Retina (tissue), 1 donor: ENCODE results near the gene GP2.

Source experiments
- DNase-seq: peaks from one replicate; pipeline ENCODE4 v3.0.0-alpha.2; 2016

The GP2 gene

DNA sequence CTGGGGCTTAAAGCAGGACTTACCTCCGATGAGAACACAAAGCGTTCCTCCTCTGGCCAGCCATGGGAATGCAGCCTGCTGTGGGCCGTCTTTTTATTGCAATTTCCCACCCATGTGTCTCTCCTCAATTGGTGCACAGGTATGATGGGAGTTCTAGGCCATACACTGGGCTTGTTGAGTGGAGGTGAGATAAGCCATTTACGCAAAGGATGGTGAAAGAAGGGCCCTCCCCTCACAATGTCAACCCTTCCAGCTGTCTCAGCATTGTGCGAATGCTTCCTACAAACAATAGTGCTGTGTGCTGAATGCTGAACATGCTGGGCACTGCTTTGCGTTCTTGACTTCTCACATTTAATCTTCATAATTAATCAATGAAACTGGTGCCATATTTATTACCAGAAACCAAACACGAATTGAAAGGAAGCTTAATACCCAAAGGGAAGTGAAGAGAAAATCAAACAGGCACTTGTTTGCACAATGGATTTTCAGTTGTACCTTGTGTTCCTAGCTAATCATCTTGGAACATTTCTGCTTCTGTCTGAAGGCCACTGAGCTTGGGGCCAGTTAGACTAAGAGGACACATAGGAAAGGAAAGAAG, at the start of gene GP2:
Gene GP2 (minus strand): TSS at position 70 of the 598 bp plus-strand sequence. CDS start 1,082 bp downstream, outside the sequence.
- DNase-seq = no peak

- no peak for DNase-seq
These were observed 45.4 kb upstream of the GP2 start for GRCh38 chr16:20372701-20373100.

- no peak for DNase-seq
These were observed 42.2 kb upstream of the GP2 start for GRCh38 chr16:20369452-20370054.

- DNase-seq = no peak
These were observed 36.7 kb upstream of the GP2 start for GRCh38 chr16:20364051-20364450.

DNA sequence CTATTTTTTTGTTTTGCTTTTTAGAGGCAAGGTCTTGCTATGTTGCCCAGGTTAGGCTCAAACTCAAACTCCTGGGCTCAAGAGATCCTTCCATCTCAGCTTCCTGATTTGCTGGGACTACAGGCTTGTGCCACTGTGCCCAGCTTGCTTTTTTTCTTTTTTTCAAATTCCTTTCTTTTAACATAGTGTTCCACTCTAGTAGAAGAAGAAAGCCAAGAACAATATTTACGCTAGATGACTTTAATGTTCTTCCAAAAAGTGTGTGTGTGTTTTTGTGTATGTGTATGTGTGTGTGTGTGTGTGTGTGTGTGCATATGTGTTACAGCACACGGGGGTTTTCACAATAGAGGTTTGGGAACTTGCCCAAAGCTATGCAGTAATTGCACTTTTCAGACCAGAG, 35.9 kb upstream of the GP2 start:
- no peak for DNase-seq

- DNase-seq = no peak
These were observed 32.7 kb upstream of the GP2 start for GRCh38 chr16:20359997-20360396.

- DNase-seq = no peak
These were observed 27.9 kb upstream of the GP2 start for GRCh38 chr16:20355114-20355782.

- DNase-seq = no peak
These were observed 26.1 kb upstream of the GP2 start for GRCh38 chr16:20353379-20353778.

- DNase-seq = no peak
These were observed 25.3 kb upstream of the GP2 start, which contains the start of gene UMOD for GRCh38 chr16:20352615-20353014. TSS of gene UMOD (minus strand) at chr16:20352715. CDS start at chr16:20350737, 1,978 bp downstream.

DNA sequence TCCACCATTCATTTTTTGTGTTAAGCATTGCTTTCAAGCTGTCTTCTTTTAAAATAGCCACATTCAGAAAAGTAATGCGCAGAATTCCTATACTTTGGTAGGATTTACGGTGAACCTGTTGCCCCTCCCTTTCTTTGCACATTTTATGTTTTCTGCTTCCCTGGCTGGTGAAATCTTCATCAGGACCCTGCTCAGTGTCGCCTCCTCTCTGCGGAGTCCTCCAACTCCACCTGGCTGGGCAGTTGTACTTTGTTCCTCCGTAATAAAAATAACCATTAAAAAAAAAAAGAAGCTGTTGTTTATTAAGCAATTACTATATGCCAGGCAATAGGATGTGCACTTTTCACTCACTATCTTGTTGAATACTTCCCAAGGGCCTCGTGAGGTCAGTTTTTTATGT, 22.3 kb upstream of the GP2 start:
- no peak for DNase-seq

DNA sequence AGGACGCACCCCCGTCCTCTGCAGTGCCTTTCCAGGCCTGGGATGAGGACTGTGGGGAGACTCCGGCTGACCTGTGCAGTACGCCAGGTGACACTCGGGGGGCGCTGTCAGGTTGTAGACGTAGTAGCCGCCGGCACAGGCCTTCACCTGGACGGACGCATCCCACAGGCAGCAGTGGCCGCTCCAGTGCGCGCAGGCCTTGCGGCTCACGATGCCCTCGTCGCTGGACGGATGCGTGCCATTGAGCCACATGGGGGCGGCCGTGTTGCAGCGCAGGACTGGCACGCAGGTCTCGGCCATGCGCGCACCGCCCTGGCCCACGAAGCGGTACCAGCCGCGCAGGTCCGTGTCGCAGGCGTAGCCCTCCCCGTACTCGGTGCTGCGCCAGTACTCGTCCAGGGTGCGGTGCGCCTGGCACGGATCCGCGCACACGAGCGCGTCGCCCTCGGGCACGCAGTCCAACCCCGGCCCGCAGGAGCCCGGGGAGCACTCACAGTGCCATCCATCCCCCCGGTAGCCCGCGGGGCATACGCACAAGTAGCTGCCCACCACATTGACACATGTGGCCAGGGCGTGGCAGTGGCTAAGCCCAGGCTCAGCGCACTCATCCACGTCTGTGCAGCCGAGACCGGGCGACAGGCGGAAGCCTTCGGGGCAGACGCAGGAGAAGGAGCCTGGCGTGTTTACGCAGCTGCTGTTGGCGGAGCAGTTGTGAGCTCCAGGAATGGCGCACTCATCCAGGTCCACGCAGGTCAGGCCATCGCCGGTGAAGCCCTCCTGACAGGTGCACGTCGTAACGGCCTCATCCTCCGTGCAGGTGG, 21.3 kb upstream of the GP2 start:
- DNase-seq = peak; percentile 38

DNA sequence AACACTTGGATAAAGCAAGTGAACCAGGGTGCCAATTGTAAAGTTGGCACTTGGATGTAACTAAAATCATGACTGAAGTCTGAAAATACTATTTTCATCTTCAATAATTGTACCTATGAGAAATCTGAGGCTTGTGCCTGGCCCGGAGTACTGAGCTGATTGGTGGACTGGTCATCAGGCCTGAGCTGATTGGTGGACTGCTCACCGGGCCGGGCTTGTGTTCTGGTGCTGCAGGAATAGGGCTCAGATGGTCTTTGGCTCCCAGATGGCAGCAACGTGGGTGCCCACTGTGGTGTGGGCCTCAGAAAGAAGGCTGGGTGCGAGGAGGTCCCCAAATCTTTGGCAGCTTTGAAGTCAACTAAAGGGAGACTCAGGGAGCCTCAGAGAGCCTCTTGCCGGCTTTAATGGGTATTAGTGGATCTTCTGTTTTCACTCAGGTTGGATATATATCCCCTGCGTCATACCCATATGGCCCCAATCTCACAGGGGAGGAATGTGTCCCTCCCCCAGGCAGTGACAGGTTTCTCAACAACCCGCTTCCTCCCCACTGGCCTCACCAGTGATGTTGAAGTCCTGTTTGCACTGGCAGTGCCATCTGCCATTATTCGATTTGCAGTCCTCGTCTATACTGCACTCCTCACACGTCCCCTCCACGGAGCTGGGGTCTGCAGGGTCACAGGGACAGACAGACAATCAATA, 20.5 kb upstream of the GP2 start:
- DNase-seq = no peak

- DNase-seq = no peak
These were observed 17.3 kb upstream of the GP2 start for GRCh38 chr16:20344611-20345010.

- no peak for DNase-seq
These were observed 12.4 kb upstream of the GP2 start for GRCh38 chr16:20339744-20340143.

GRCh38 chr16:20336955-20337354, 9.6 kb upstream of the GP2 start:
- DNase-seq = no peak

- no peak for DNase-seq
These were observed 7.1 kb upstream of the GP2 start for GRCh38 chr16:20334396-20334795.

- DNase-seq = no peak
These were observed 5.8 kb upstream of the GP2 start for GRCh38 chr16:20333120-20333519.

DNA sequence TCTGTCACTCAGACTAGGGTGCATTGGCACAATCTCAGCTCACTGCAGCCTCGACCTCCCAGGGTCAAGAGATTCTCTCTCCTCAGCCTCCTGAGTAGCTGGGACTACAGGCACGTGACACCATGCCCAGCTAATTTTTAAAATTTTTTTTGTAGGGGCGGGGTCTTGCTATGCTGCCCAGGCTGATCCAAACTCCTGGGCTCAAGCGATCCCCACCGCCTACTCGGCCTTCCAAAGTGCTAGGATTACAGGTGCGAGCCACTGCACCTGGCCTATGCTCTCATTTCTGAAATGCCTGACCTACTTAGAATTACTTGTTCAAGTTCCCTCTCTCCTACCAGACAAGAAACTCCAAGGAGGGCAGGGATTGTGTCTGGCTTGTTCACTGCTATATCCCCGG, 5.1 kb upstream of the GP2 start:
- DNase-seq = no peak

- DNase-seq = no peak
These were observed 4.3 kb upstream of the GP2 start for GRCh38 chr16:20331635-20332034.

- no peak for DNase-seq
These were observed 2.3 kb upstream of the GP2 start for GRCh38 chr16:20329392-20330138.

DNA sequence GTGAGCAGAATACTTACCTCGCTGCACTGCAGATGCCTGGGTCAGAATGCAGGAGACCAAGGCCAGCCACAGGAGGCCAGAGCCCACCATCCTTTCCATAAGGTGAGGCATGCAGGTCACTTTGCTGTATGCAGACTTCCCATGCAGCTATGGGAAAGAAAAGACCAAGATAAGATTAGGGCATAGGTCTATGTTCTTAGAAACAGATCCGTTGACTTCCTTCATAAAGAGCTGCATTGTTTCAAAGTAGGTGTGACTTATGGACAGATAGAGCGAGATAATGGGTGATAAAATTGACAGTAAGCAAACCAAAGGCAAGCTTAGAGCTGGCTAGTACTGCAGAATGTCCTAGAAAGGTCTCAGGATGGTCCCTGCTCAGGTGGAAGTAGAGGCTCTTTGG, 992 bp downstream of the GP2 start:
- DNase-seq = no peak

DNA sequence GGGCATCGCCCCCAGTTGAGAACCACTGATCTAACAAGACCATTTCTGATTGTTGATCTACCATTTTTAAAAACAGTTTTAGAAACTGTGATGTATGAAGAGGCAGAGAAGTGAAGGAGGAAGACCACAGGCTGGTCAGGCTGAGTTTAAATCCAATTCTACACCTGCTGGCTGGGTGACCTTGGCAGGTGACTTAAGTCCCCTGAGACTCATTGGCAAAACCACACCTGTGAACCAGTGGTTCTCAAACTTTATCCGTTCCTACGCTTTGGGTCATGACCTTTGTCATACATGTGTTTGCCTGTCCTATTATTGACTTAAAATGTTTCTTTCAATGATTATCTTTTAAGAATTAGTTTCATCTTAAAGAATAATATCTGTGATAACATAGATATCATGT, 2.3 kb downstream of the GP2 start:
- DNase-seq = no peak
